DLD1 (cell line): ENCODE results near the gene PDE1A.
"Not testable (repeated sequence)": the region's sequence is repeated elsewhere in the genome, so short reads cannot be mapped to it uniquely, and the experiment has no call there.

Experiments used
- in situ Hi-C: cut with HindIII; loops from 2 replicates; pipeline ENCODE4 v1.10.0; 2017; ENCODE audit warnings: low sequenced_read_pairs

The PDE1A gene

GRCh38 chr2:182412858-182413257 lies 14.0 kb downstream of the PDE1A start:
- in situ Hi-C loops, result no loop called here

DNA sequence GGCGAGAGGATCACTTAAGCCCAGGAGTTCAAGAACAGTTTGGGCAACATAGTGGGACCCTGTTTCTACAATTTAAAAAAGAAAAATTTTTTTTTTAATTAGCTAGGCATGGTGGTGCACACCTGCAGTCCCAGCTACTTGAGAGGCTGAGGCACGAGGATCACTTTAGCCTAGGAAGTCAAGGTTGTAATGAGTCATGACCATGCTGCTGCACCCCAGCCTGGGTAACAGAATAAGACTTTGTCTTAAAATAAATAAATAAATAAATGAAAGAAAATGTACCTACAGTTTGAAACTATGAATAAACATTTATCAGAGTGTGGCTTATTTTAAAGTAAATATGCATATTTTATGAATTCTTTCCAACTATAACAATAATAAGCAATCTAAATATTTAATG lies 16.7 kb downstream of the PDE1A start:
- in situ Hi-C loops, result no loop called here

GRCh38 chr2:182406221-182406620 lies 20.6 kb downstream of the PDE1A start:
- in situ Hi-C loops, result no loop called here

- in situ Hi-C loops, result no loop called here
These were observed 21.8 kb downstream of the PDE1A start for GRCh38 chr2:182404975-182405561.

GRCh38 chr2:182404092-182404491 lies 22.7 kb downstream of the PDE1A start:
- in situ Hi-C loops, result no loop called here

DNA sequence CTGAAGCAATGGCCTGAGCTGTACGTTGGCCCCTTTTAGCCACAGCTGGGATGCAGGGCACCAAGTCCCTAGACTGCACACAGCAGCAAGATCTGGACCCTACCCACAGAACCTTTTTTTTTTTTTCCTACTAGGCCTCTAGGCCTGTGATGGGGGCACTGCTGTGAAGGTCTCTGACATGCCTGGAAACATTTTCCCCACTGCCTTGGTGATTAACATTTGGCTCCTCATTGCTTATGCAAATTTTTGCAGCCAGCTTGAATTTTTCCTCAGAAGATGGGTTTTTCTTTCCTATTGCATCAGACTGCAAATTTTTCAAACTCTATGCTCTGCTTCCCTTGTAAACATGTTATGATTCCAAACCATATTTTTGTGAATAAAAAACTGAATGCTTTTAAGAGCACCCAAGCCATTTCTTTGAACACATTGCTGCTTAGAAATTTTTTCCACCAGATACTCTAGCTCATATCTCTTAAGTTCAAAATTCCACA lies 33.5 kb downstream of the PDE1A start:
- in situ Hi-C loops, result no loop called here

- in situ Hi-C loops, result no loop called here
These were observed 35.4 kb downstream of the PDE1A start for GRCh38 chr2:182391443-182391842.

GRCh38 chr2:182386267-182386880 lies 40.5 kb downstream of the PDE1A start:
- in situ Hi-C loops, result not testable (repeated sequence)

DNA sequence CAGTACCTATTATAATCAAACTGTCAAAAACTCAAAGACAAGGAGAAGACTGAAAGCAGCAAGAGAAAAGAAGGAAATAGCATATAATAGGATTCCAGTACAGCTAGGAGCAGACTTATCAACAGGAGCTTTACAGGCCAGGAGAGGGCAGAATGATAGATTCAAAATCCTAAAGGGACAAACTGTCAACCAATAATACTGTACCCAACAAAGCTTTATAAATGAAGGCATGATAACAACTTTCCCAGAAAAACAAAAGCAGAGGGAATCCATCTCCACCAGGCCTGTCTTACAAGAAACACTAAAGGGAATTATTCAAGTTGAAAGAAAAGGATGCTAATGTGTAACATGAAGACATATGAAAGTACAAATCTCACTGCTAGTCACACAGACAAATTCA lies 42.0 kb downstream of the PDE1A start:
- in situ Hi-C loops, result no loop called here

DNA sequence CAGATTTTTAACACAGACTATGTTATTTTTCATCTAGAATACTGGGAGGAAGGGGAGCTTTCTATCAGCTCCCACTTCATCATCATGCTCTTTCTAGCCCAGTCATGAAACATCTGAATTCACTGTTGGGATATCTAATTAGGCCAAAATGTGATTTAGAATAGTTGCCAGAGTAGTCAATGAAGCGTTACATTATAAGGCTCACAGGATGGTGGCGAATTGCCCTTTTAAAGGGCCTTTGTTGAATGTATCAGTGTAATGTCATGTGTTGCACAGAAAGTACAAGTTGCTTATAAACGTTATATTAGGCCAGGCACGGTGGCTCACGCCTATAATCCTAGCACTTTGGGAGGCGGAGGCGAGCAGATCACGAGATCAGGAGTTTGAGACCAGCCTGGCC lies 45.6 kb downstream of the PDE1A start:
- in situ Hi-C loops, result no loop called here

DNA sequence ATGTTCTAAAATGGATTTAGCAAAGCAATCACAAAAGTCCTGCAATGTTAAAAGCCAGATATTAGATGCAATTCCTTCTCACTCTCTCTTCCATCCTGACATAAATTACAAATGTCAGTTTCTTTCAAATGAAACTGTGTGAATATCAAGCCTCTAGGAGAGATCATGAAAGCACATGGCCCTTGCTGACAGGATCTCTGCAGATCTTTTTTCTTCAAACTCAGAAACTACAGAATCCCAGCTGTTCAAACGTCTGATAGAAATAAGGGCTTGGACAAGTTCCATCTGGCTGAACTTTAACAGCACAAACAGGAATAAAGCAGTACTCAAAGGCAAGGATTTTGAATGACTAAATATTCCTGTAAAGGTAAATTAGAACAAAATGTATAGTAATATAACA lies 47.6 kb downstream of the PDE1A start:
- in situ Hi-C loops, result no loop called here

GRCh38 chr2:182378759-182379158 lies 48.1 kb downstream of the PDE1A start:
- in situ Hi-C loops, result no loop called here

DNA sequence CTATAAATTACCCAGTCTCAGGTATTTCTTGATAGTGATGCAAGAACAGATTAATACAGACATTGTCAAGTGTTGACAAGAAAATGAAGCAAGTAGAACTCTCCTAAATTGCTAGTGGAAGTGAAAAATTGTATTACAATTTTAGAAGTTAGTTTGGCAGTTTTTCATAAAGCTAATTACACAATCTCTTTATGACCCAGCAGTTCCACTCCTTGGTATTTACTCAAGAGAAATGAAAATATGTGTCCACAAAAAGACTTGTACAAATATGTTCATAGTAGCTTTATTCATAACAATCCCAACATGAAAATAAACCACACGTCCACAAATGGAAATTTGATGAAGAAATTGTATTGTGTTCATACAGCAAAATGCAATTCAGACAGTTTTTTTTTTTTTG lies 49.4 kb downstream of the PDE1A start:
- in situ Hi-C loops, result no loop called here

DNA sequence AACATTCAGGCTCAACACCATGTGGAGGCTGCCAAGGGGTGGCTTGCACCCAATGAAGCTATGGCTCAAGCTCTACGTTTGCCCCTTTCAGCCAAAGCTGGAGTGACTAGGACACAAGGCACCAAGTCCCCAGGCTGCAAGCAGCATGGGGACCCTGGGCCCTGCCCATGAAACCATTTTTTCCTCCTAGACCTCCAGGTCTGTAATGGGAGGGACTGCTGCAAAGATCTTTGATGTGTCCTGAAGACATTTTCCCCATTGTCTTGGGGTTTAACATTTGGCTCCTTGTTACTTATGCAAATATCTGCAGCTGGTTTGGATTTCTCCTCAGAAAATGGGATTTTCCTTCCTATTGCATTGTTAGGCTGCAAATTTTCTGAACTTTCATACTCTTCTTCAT lies 51.0 kb downstream of the PDE1A start:
- in situ Hi-C loops, result no loop called here

DNA sequence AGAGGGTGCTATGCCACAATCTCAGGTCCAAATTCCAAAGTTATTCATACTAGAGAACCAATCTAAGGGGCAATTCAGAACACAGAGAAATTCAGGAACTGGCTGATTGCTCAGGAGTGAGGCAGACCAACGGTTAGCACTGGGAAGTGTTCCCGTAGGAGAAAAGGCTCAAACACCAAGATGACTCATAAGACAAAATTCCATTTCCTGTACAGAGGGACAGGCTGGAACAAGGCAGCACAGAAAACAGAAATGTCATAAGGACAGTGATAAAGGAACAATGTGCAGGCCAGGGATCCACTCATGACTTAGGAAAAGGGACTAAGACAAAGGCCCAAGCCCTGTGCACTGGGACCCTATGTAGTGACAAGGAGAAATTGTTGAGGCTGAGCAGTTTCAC lies 54.2 kb downstream of the PDE1A start:
- in situ Hi-C loops, result no loop called here

- in situ Hi-C loops, result no loop called here
These were observed 57.8 kb downstream of the PDE1A start for GRCh38 chr2:182368996-182369395.

GRCh38 chr2:182368446-182368845 lies 58.4 kb downstream of the PDE1A start:
- in situ Hi-C loops, result no loop called here

- in situ Hi-C loops, result no loop called here
These were observed 59.4 kb downstream of the PDE1A start for GRCh38 chr2:182367401-182367800.

GRCh38 chr2:182366628-182367027 lies 60.2 kb downstream of the PDE1A start:
- in situ Hi-C loops, result no loop called here

DNA sequence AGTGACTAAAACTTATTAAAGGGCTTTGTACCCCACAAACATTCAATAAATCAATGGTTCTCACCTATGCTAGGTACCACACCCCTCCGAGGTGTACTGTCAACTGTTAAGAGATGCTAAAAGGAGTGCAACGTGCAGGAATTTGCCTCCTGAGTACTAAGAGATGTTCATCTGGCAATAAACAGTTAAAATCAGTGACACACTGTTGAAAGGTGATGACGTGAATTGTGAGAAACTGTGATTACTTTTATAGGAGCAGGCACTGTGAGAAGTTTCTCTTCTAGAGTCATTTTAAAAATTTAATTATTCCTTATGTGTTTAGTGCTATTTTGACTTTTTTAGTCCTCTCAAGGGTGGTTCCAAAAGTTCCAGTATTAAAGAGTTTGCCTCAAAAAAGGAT lies 61.0 kb downstream of the PDE1A start:
- in situ Hi-C loops, result no loop called here

DNA sequence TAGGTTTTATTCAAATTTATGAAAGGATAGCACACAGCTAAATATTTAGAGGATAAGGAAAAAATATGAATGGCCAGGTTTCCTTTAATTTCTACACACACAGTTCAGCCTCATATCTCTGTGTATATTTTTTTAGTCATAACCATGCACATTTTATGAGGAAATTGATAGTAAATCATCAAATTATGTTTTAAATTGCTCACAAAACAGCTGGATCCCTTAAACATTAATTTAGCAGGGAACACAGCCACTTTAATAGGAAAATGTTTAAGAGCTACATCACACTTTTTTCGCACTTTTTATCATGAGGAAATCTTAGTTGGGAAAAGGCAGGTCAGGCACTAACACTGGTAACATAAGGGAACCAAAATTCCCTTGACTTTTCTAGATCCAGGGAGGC lies 65.4 kb downstream of the PDE1A start:
- in situ Hi-C loops, result no loop called here

DNA sequence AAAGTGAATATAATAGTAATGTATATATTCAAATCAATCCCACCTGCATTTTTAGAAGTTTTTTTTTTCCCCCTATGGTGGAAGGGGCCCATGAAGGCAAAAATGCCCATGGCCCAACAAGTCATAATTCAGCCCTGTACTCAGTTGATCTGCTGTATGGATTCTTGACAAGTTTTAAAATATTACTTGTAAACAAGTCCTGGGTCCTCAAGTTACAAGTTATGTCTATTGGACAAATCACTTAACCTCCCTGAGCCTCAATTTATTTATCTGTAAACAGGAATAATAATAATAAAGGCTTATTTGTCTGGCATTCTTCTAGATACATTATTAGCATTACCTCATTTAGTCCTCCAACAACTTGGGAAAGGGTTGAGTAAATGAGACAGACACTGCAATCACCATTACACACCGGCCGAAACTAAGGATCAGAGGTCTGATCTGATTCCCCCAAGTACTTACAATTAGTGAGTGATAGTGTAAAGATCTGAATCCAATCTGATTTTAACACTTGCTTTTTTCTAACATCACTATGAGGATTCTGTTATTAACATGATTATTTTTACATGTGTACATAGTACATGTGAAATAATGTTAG lies 66.1 kb downstream of the PDE1A start:
- in situ Hi-C loops, result no loop called here
